ENCODE measurements around the gene UNC93B1.
"Not testable (repeated sequence)": the region's sequence is repeated elsewhere in the genome, so short reads cannot be mapped to it uniquely, and the experiment has no call there.

- TF ChIP-seq, protein P1, sequence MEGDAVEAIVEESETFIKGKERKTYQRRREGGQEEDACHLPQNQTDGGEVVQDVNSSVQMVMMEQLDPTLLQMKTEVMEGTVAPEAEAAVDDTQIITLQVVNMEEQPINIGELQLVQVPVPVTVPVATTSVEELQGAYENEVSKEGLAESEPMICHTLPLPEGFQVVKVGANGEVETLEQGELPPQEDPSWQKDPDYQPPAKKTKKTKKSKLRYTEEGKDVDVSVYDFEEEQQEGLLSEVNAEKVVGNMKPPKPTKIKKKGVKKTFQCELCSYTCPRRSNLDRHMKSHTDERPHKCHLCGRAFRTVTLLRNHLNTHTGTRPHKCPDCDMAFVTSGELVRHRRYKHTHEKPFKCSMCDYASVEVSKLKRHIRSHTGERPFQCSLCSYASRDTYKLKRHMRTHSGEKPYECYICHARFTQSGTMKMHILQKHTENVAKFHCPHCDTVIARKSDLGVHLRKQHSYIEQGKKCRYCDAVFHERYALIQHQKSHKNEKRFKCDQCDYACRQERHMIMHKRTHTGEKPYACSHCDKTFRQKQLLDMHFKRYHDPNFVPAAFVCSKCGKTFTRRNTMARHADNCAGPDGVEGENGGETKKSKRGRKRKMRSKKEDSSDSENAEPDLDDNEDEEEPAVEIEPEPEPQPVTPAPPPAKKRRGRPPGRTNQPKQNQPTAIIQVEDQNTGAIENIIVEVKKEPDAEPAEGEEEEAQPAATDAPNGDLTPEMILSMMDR (conservative IDR thresholded peaks at IDR 0.05; ENCODE audit: low read length), result not testable (repeated sequence)
- TF ChIP-seq EZH2phosphoT487 (IDR thresholded peaks at IDR 0.05; ENCODE audit: borderline replicate concordance), result not testable (repeated sequence)
Measured at GRCh38 chr11:67995129-67995528, 8.8 kb downstream of the UNC93B1 start.

Data from Loucy (cell line).